Measurements from ENCODE around the gene CD300LD. TPM values are rescaled to one million over a fixed set of nuclear protein-coding genes. Genes with fewer than 3 reads are reported as not detected.

CD300LD gene
- total and polyA plus RNA-seq, 10 of the 15 experiments (the other 5 are each of a cell fraction or from before 2014, with no cell fraction given): not detected

GRCh38 chr17:74635418-74635817, 43.3 kb upstream of the CD300LD start (continued):
- TF ChIP-seq SUZ12 (IDR thresholded peaks at IDR 0.05; ENCODE audit: unreplicated experiment) (no peak), SKIL (IDR thresholded peaks at IDR 0.05; ENCODE audit: low read depth, poor library complexity, severe bottlenecking) (no peak), BRCA1 (IDR thresholded peaks at IDR 0.05; ENCODE audit: low read depth, low read length) (no peak), YY1 (IDR thresholded peaks at IDR 0.05; ENCODE audit: low read depth, low read length) (no peak), CBX3 (IDR thresholded peaks at IDR 0.05; ENCODE audit: borderline replicate concordance, low read depth) (no peak), ZNF592 (IDR thresholded peaks at IDR 0.05) (0 out of 2 replicates have a peak, but pooled peaks have one; percentile 62), NR2C2 (IDR thresholded peaks at IDR 0.05; ENCODE audit: borderline replicate concordance, control insufficient read depth, insufficient read length, low read depth) (no peak), CBX5 (IDR thresholded peaks at IDR 0.05; ENCODE audit: low read depth) (no peak), RAD21 (IDR thresholded peaks at IDR 0.05; ENCODE audit: insufficient read depth, low read depth, low read length) (no peak), CREM (IDR thresholded peaks at IDR 0.05; ENCODE audit: low read depth) (no peak), RAD51 (IDR thresholded peaks at IDR 0.05) (peak; percentile 49; the same call in 1 of the 2 replicates), ETV6 (conservative IDR thresholded peaks at IDR 0.05 in 1 of 2, IDR thresholded peaks at IDR 0.05 in 1 of 2; ENCODE audit: borderline replicate concordance in 1 of 2, low read depth in 1 of 2) (no peak), MLLT1 (IDR thresholded peaks at IDR 0.05) (peak; percentile 99), CHD2 (IDR thresholded peaks at IDR 0.05; ENCODE audit: borderline replicate concordance, low read depth, low read length) (peak; percentile 45; the same call in 1 of the 2 replicates), RELA (IDR thresholded peaks at IDR 0.05; ENCODE audit: borderline replicate concordance, partially characterized antibody) (no peak), LARP7 (IDR thresholded peaks at IDR 0.05) (no peak), CEBPB (IDR thresholded peaks at IDR 0.05; ENCODE audit: borderline replicate concordance in 1 of 2, low read depth in 2 of 2, low read length in 2 of 2) (no peak), GATAD2B (conservative IDR thresholded peaks at IDR 0.05; ENCODE audit: low read depth) (0 out of 2 replicates have a peak, but pooled peaks have one; percentile 44)
- TF ChIP-seq, protein P1, sequence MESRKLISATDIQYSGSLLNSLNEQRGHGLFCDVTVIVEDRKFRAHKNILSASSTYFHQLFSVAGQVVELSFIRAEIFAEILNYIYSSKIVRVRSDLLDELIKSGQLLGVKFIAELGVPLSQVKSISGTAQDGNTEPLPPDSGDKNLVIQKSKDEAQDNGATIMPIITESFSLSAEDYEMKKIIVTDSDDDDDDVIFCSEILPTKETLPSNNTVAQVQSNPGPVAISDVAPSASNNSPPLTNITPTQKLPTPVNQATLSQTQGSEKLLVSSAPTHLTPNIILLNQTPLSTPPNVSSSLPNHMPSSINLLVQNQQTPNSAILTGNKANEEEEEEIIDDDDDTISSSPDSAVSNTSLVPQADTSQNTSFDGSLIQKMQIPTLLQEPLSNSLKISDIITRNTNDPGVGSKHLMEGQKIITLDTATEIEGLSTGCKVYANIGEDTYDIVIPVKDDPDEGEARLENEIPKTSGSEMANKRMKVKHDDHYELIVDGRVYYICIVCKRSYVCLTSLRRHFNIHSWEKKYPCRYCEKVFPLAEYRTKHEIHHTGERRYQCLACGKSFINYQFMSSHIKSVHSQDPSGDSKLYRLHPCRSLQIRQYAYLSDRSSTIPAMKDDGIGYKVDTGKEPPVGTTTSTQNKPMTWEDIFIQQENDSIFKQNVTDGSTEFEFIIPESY (IDR thresholded peaks at IDR 0.05): no peak

All from GM12878 (cell line).